Kidney (tissue), 14 donors: ENCODE measurements around the gene ZNF618. TPM values are rescaled to one million over a fixed set of nuclear protein-coding genes. Genes with fewer than 3 reads are reported as not detected.

ENCODE experiments used
- DNase-seq, 5 donors: peaks; one replicate each; pipeline ENCODE4 v3.0.0-alpha.2; 2013 to 2020
- FAIRE-seq: peaks from 2 replicates; lab custom pipeline; 2012; peaks lifted over from hg19 to GRCh38; lab: Jason Lieb, UNC
- H3K27ac ChIP-seq, 2 donors: one replicate each; pipeline ENCODE4 v1.7.0; 2013; ENCODE audit warnings: low read depth in 2 of 2, low read length in 2 of 2, inconsistent platforms in 1 of 2
- H3K27me3 ChIP-seq: one replicate; pipeline ENCODE4 v1.7.1; 2013; ENCODE audit warnings: low read length, inconsistent platforms; ENCODE audit not compliant: control insufficient read depth, insufficient read depth
- H3K36me3 ChIP-seq, 3 donors: one replicate each; pipeline versions ENCODE4 v1.7.0 to v1.7.1; 2013; ENCODE audit warnings: low read length in 3 of 3, control low read depth in 1 of 3, inconsistent platforms in 1 of 3; ENCODE audit not compliant: insufficient read depth in 3 of 3, control insufficient read depth in 2 of 3
- H3K4me1 ChIP-seq, 3 donors: one replicate each; pipeline versions ENCODE4 v1.7.0 to v1.7.1; 2013; ENCODE audit warnings: low read length in 3 of 3, inconsistent platforms in 1 of 3, low read depth in 1 of 3; ENCODE audit not compliant: control insufficient read depth in 2 of 3, insufficient read depth in 2 of 3
- H3K4me3 ChIP-seq, 3 donors: one replicate each; pipeline versions ENCODE4 v1.7.0 to v1.8.1; 2013; ENCODE audit warnings: low read length in 3 of 3, control low read depth in 1 of 3, inconsistent platforms in 1 of 3
- H3K9ac ChIP-seq, 3 donors: one replicate each; pipeline versions ENCODE4 v1.7.0 to v1.7.1; 2013; ENCODE audit warnings: low read length in 3 of 3, control low read depth in 1 of 3, inconsistent platforms in 1 of 3
- H3K9me3 ChIP-seq, 3 donors: one replicate each; pipeline versions ENCODE4 v1.7.0 to v1.7.1; 2013; ENCODE audit warnings: low read length in 3 of 3, control low read depth in 1 of 3, inconsistent platforms in 1 of 3; ENCODE audit not compliant: control insufficient read depth in 2 of 3, insufficient read depth in 1 of 3
- intact Hi-C: fragments of 100-400 bp; cut with DNase I; formaldehyde crosslinking; loops from one replicate; pipeline ENCODE4 v1.11.1; 2022
- polyA plus RNA-seq: library from polyadenylated mRNA; stranded (reverse); fragments of 350-450 nt; fragmentation: Illumina TruSeq; extraction: RNeasy Lipid Tissue Mini Kit (QIAGEN cat#74804); gene quantifications from one replicate; pipeline ENCODE4 v1.2.3, GENCODE V29; 2014; ENCODE audit warnings: low read depth, low replicate concordance; ENCODE audit not compliant: insufficient read depth
- total RNA-seq: library from RNA; stranded (reverse); fragmentation: NEBNext Ultra II Directional; extraction: Animal tissue kit (Norgen Biotek cat#: 25700); gene quantifications from one replicate; pipeline ENCODE4 v1.2.1, GENCODE V29; 2021
- TF ChIP-seq, protein P1 (sequence below): IDR thresholded peaks from 3 replicates; pipeline ENCODE4 v1.5.1; 2012; ENCODE audit warnings: mild to moderate bottlenecking, moderate library complexity, borderline replicate concordance; ENCODE audit not compliant: insufficient read depth; ENCODE audit errors: extremely low read depth
- donor health status: control.
- donor health status: control.
- donor health status: control.
- donor health status: control.
- donor health status: control.
- donor health status: DM: yes; HTN: yes; CAD: no.
- donor health status: Normal renal cell carcinoma (clear cell type).

ZNF618 gene
- total and polyA plus RNA-seq, 2 donors from 2014 or later: 5.6 to 31.9 TPM

DNA sequence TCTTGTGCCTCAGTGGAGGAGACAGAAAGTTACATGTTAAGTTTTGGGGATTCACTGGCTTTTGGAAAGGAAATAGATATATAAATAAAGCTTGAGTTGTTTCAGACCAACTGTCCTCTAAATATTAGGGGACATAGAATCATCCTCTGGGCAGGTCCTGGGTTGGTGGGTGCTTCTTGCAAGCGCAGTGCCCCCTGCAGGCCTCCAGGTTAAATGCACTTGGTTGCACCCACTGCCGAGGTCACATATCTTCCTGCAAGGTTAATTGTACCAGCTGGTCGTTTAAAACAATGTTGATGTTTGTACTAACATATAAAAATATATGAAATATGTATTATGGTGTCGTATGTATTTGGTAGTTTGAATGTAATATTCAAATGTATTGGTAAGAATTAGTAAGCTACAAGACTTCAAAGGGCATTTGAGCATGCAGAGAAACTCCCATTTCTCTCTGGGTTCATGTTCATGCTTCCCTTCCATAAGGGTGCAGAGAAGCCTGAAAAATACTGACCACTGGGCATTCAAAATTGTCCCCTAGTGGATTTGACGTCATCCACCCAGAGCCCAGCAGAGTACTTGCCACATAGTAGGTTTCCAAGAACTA lies 87.0 kb downstream of the ZNF618 start:
- Histone ChIP-seq H3K27me3 (no peaks in the 10 kb centered on the region), H3K9ac (no peak overlapping the region), H3K4me3 (no peak overlapping the region), H3K27ac (no peak overlapping the region), H3K4me1 (peaks cover 15 to 64% (median 37%) of the 10 kb centered on the region in 3 donors), H3K36me3 (no peaks in the 10 kb centered on the region), H3K9me3 (no peaks in the 10 kb centered on the region)
- intact Hi-C loops: no loop called here
- TF ChIP-seq, protein P1, sequence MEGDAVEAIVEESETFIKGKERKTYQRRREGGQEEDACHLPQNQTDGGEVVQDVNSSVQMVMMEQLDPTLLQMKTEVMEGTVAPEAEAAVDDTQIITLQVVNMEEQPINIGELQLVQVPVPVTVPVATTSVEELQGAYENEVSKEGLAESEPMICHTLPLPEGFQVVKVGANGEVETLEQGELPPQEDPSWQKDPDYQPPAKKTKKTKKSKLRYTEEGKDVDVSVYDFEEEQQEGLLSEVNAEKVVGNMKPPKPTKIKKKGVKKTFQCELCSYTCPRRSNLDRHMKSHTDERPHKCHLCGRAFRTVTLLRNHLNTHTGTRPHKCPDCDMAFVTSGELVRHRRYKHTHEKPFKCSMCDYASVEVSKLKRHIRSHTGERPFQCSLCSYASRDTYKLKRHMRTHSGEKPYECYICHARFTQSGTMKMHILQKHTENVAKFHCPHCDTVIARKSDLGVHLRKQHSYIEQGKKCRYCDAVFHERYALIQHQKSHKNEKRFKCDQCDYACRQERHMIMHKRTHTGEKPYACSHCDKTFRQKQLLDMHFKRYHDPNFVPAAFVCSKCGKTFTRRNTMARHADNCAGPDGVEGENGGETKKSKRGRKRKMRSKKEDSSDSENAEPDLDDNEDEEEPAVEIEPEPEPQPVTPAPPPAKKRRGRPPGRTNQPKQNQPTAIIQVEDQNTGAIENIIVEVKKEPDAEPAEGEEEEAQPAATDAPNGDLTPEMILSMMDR: peak; percentile 36
- FAIRE-seq (no peak), DNase-seq (peak in 3 of 5 donors; percentile 28 to 52 (median 45))

DNA sequence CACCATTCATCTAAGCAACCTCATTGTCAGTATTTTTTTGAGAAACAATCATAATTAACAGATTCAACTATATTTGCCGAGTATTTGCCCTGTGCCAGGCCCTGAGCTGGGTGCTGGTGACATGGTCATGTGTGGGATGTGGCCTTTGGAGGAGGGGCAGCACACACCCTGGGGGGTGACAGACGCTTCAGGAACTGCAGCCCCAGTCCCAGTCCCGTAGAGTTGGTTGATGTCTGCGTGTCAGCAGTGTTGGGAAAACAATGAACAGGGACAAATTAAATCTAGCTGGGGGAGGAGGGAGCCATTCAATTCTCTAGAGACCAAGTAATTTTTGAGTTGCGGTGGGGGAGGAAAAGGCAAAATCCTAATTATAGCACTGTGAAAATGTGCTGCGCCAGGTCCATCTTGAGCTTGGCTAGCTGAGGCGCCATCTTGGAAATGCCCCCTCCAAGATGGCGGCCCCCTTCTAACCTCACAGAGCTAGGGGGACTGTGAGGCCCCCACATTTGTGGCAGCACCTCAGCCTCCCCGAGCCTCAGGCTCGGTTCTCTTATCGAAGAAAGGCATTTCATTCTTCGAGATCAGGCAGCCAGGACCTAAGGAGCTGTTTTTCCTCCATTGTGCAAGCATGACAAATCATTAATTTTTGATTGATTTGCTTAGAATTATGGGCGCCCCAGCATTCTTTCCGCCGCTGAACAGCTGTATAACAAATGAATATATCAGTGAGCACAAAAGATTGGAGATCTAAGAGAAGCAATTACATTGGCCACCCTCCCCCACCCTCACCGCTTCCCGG lies 87.8 kb downstream of the ZNF618 start:
- Histone ChIP-seq H3K4me3 (no peak overlapping the region), H3K9ac (no peak overlapping the region), H3K4me1 (peaks cover 10 to 57% (median 30%) of the 10 kb centered on the region in 3 donors), H3K36me3 (no peaks in the 10 kb centered on the region), H3K27me3 (no peaks in the 10 kb centered on the region), H3K9me3 (no peaks in the 10 kb centered on the region), H3K27ac (no peak overlapping the region)
- TF ChIP-seq, protein P1: no peak
- DNase-seq (peak in 4 of 5 donors; percentile 54 to 74 (median 65)), FAIRE-seq (no peak)
- intact Hi-C loops: no loop called here

DNA sequence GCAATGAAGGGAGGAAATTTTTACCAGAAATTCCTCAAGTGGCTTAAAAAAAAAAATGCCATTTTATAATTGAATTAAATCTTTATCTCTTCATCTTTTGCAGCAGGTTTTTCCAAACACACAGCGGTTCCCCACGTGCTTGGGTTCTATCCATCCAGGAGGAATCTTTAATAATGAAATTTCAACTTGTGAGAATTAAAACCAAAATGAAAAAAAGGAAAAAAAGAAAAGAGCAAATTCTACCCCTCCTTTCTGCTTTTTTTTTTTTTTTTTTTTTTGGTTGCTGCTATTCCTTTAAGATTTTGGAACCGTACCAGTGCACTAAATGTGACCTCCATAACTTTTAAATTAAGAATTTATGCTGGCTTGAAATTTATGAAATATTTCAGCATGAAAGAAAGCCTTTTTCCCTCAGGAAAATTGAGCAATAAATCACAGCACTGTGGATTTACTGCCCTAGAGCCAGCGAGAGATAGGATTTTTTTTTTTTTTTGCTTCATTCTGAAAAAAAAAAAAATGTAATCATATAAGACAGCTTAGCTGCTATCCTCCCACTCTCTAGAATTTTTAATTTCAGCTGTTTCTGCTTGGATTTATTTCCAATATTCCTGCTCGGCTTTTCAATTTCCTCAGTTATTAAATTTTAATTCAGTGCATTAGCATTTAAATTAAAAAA lies 88.5 kb downstream of the ZNF618 start:
- H3K27ac ChIP-seq: no peak overlapping the region
- intact Hi-C loops: no loop called here
- FAIRE-seq: no peak

More for the DNA sequence above, 88.5 kb downstream of the ZNF618 start:
- Histone ChIP-seq H3K9ac (no peak overlapping the region), H3K4me1 (peaks cover 10 to 57% (median 30%) of the 10 kb centered on the region in 3 donors), H3K9me3 (peaks cover 0 to 4% (median under 1%) of the 10 kb centered on the region in 3 donors), H3K27me3 (no peaks in the 10 kb centered on the region), H3K4me3 (no peak overlapping the region), H3K36me3 (peaks cover 0 to 1% (median 0%) of the 10 kb centered on the region in 3 donors)
- DNase-seq: peak in 2 of 5 donors; percentile 51 to 77
- TF ChIP-seq, protein P1: no peak
